Measurements from ENCODE around the gene KCNAB1. TPM values are rescaled to one million over a fixed set of nuclear protein-coding genes. Genes with fewer than 3 reads are reported as not detected.

Gene KCNAB1
- total RNA-seq, 2 donors from 2014 or later, result 0.49 to 0.81 TPM

GRCh38 chr3:156532730-156533129 lies 412.4 kb downstream of the KCNAB1 start:
- Mint-ChIP-seq H3K4me1 (peaks cover 22% of the 10 kb centered on the region), H3K36me3 (ENCODE audit: low read depth) (no peaks in the 10 kb centered on the region), H3K27me3 (ENCODE audit: insufficient read depth) (no peaks in the 10 kb centered on the region), H3K4me3 (no peak overlapping the region), H3K9me3 (no peaks in the 10 kb centered on the region), H3K27ac (no peak overlapping the region)
- Histone ChIP-seq H3K27me3 (ENCODE audit: control insufficient read depth, insufficient read depth, low read length, poor library complexity, severe bottlenecking) (no peaks in the 10 kb centered on the region), H3K27ac (ENCODE audit: low read depth, low read length) (no peak overlapping the region), H3K9ac (ENCODE audit: extremely low read depth, low read length, poor library complexity, severe bottlenecking) (no peak overlapping the region), H3K36me3 (ENCODE audit: control insufficient read depth, insufficient read depth, low read length) (peaks cover 3% of the 10 kb centered on the region), H3K4me3 (ENCODE audit: low read length) (no peak overlapping the region), H3K4me1 (ENCODE audit: control insufficient read depth, insufficient read depth, low read length) (peaks cover 6% of the 10 kb centered on the region), H3K9me3 (ENCODE audit: control insufficient read depth, low read length) (no peaks in the 10 kb centered on the region)
- DNase-seq, result no peak
- WGBS, 2 experiments (ENCODE audit: insufficient coverage in 1 of 2, insufficient read length in 1 of 2), result 58 to 80% methylated on average over 1 to 3 of the region's 3 CpGs
- no peak for TF ChIP-seq CTCF (conservative IDR thresholded peaks at IDR 0.05)

- Mint-ChIP-seq H3K4me1 (peaks cover 22% of the 10 kb centered on the region), H3K36me3 (ENCODE audit: low read depth) (no peaks in the 10 kb centered on the region), H3K27ac (no peak overlapping the region), H3K27me3 (ENCODE audit: insufficient read depth) (no peaks in the 10 kb centered on the region), H3K9me3 (no peaks in the 10 kb centered on the region), H3K4me3 (no peak overlapping the region)
- no peaks in the 10 kb centered on the region for H3K27me3 ChIP-seq (ENCODE audit: control insufficient read depth, insufficient read depth, low read length, poor library complexity, severe bottlenecking)
- no peak overlapping the region for H3K4me3 ChIP-seq (ENCODE audit: low read length)
- H3K36me3 ChIP-seq (ENCODE audit: control insufficient read depth, insufficient read depth, low read length), result peaks cover 8% of the 10 kb centered on the region
- 92 to 93% methylated on average over 3 to 4 of the region's 4 CpGs for whole genome bisulfite sequencing, 2 experiments (ENCODE audit: insufficient coverage in 1 of 2, insufficient read length in 1 of 2)
- no peak overlapping the region for H3K9ac ChIP-seq (ENCODE audit: extremely low read depth, low read length, poor library complexity, severe bottlenecking)
- H3K27ac ChIP-seq (ENCODE audit: low read depth, low read length), result no peak overlapping the region
- H3K9me3 ChIP-seq (ENCODE audit: control insufficient read depth, low read length), result no peaks in the 10 kb centered on the region
- no peak for TF ChIP-seq CTCF (conservative IDR thresholded peaks at IDR 0.05)
- H3K4me1 ChIP-seq (ENCODE audit: control insufficient read depth, insufficient read depth, low read length), result peaks cover 6% of the 10 kb centered on the region
- DNase-seq, result no peak
Observed at GRCh38 chr3:156533205-156533604, 412.8 kb downstream of the KCNAB1 start.

- Histone ChIP-seq H3K27me3 (ENCODE audit: control insufficient read depth, insufficient read depth, low read length, poor library complexity, severe bottlenecking) (no peaks in the 10 kb centered on the region), H3K27ac (ENCODE audit: low read depth, low read length) (peak overlapping the region; percentile 33), H3K36me3 (ENCODE audit: control insufficient read depth, insufficient read depth, low read length) (peaks cover 27% of the 10 kb centered on the region), H3K4me1 (ENCODE audit: control insufficient read depth, insufficient read depth, low read length) (peaks cover 6% of the 10 kb centered on the region), H3K9ac (ENCODE audit: extremely low read depth, low read length, poor library complexity, severe bottlenecking) (peak overlapping the region; percentile 13), H3K4me3 (ENCODE audit: low read length) (no peak overlapping the region), H3K9me3 (ENCODE audit: control insufficient read depth, low read length) (no peaks in the 10 kb centered on the region)
- DNase-seq, result peak; percentile 71
- Mint-ChIP-seq H3K27ac (peak overlapping the region; percentile 83), H3K9me3 (no peaks in the 10 kb centered on the region), H3K4me1 (peaks cover 22% of the 10 kb centered on the region), H3K36me3 (ENCODE audit: low read depth) (peaks cover 7% of the 10 kb centered on the region), H3K27me3 (ENCODE audit: insufficient read depth) (no peaks in the 10 kb centered on the region), H3K4me3 (no peak overlapping the region)
- 46 to 60% methylated on average over 4 of the region's 4 CpGs for WGBS, 2 experiments (ENCODE audit: insufficient coverage in 1 of 2, insufficient read length in 1 of 2)
- TF ChIP-seq CTCF (conservative IDR thresholded peaks at IDR 0.05), result peak; percentile 31
Observed at GRCh38 chr3:156535162-156535627, 414.8 kb downstream of the KCNAB1 start.

All from endodermal cell (in vitro differentiated cells).